ENCODE measurements around the gene GATC.

DNA sequence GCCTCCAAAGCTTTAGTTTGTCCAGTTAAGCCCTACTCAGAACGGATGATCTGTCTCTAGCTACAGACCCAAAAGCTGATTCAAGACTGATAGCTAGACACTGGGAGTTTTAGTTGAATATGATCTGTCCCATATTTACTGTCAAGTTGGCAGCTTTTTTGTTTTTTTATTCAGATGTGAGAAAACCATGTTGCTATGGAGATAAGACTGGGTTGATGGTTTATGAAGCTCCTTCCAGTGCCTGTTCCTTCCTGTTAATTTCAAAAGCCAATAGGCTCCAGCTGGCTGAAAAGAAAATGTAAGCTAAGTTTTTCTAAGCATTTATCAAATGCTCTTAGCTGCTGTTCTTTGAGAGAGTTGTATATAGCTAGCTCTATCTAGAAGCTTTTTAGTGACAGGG is 54.3 kb downstream of the GATC start:
- no peak for TF ChIP-seq TAF1 (IDR thresholded peaks at IDR 0.05; ENCODE audit: low read depth, low read length)
- no peak for TF ChIP-seq POLR2AphosphoS5 (IDR thresholded peaks at IDR 0.05; ENCODE audit: low read depth, low read length)
- no peak for TF ChIP-seq POLR2A (IDR thresholded peaks at IDR 0.05; ENCODE audit: low read depth, low read length)
- no peak for TF ChIP-seq SPI1 (IDR thresholded peaks at IDR 0.05; ENCODE audit: low read depth, low read length)

Measured in GM12891 (cell line).